ENCODE measurements around the gene FAM149B1.

The FAM149B1 gene

DNA sequence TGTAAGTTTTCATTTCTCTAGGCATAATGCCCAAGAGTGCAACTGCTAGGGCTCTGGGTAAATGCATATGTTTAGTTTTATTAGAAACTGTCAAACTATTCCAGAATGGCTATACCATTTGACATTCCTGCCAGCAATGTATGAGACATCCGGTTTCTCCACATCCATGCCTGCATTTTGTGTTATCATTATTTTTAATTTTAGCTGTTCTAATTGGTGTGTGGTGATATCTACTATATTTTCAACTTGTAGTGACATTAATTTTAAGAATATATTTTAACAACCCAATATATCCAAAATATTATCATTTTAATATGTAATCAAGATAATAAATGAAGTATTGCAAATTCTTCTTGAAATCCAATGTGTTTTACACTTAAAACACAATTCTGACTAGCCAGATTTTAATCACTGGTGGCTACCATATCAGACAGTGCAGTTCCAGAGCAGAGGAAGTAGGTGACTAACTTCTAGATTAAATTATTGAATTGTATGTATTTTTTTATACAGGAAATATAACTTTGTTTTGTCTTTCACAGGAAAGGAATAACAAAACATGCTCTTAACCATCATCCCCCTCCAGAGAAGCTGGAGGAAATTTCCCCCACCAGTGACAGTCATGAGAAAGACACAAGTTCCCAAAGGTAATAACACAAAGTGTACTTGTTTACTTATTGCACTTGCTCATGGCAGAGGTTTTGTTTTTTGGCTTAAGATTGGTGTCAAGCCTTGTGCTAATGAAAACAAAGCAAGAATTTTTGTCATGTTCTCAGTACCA lies 6.4 kb downstream of the FAM149B1 start:
- DNase-seq (ENCODE audit: low read depth), result no peak

DNA sequence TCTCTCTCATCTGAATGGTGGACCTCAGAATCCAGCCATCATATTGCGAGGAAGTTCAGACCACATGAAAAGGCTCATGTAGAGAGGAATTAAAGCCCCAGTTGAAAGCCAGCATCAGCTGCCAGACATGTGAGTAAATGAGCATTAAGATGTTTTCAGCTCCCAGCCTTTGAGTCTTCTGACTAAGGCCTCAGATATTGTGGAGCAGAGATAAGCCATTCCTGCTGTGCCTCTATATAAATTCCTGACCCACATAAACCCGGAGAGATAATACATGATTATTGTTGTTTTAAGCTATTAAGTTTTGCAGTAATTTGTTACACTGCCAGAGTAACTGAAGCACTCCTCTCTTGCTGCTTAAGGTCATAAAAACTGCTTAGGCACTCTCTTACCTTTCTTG lies 14.6 kb downstream of the FAM149B1 start:
- DNase-seq (ENCODE audit: low read depth), result peak; percentile 3

DNA sequence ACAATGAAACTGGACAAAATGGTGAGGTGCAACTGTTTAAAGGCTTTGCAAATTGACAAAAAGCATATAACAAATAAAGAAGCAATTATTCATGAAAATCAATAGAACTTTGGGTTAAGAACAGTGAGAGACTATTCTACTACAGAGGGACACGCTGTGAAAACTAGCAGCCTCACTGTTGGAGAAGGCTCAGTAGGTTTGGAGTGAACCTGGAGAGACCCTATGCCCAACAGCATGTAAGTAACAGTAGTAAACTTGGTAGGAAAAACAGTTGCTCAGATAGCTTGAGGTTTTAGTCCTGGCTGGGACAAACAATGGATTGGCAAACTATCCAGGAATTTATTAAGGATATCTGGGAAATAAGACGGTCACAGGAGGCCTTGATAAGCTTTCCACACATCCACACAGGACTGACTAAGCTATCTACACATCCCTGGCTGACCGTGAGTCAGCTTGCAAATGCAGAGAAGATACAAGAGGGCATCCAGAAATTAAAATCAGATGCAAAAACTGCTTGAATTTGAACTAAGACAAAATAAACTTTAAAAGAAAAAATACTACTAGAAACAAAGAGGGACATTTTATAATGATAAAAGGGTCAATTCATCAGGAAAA lies 15.9 kb downstream of the FAM149B1 start:
- DNase-seq (ENCODE audit: low read depth), result peak; percentile 64

DNA sequence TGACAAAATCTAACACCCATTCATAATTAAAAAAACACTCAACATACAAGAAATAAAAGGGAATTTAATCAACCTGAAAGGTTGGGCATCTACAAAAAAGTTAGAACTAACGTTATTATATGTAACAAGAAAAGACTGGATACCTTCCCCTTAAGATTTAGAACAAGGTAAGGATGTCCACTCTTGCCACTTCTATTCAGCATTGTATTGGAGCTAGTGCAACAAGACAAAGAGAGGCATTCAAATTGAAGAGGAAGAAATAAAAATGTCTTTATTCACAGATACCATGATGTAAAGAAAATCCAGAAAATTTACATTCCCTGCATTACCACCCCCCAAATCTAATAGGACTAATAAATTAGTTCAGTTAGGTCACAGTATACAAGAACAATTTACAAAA lies 18.3 kb downstream of the FAM149B1 start:
- no peak for DNase-seq (ENCODE audit: low read depth)

DNA sequence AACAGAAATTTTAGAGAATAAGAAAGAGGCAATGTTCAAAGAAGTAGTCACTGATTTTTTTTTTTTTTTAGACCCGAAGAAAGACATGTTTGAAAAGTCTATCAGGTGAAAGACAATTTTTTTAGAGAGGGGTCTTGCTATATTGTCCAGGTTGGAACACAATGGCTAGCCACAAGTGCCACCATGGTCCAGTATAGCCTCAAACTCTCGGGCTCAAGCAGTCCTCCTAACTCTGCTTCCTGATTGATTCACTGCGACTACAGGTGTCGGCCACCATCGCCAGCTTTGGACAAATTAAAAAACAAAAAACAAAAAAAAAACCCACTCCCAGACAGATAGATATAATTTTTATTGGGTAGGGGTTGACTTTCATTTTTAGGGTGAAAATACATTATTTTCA lies 22.3 kb downstream of the FAM149B1 start:
- no peak for DNase-seq (ENCODE audit: low read depth)

DNA sequence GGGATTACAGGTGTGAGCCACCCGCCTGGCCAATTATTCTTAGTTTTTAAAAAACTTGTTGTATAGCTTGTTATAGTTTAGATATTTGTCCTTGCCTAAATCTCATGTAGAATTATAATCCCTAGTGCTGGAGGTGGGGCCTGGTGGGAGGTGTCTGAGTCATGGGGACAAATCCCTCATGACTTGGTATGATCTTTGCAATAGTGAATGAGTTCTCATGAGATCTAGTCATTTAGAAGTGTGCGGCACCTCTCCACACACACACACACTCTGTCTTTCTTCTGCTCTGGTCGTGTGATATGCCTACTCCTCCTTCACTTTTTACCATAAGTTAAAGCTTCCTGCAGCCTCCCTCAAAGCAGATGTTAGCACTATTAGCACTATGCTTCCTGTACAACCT lies 37.2 kb downstream of the FAM149B1 start:
- no peak for DNase-seq (ENCODE audit: low read depth)

DNA sequence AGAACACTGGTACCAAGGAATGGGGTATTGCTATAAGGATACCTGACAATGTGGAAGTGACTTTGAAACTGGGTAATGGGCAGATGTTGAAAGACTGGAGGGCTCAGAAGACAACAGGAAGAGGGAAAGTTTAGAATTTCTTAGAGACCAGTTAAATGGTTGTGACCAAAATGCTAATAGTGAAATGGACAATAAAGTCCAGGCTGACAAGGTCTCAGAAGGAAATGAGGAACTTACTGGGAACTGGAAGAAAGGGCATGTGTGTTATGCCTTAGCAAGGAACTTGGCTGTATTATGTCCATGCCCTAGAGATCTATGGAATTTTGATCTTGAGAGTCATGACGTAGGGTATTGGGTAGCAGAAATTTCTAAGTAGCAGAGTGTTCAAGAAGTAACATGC lies 38.0 kb downstream of the FAM149B1 start:
- no peak for DNase-seq (ENCODE audit: low read depth)

DNA sequence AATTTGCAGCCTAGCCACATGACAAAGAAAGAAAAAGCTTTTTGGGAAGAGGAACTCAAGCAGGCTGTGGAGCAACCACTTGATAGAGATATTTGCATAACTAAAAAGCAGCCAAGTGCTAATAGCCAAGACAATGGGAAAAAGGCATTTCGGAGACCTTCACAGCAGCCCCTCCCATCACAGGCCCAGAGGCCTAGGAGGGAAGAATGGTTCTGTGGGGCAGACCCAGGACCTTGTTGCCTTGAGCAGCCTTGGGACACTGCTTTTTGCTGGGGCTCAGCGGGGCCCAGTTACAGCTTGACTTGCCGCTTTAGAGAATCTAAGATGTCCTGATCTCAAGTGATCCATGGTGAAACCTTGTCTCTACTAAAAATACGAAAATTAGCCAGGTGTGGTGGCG lies 38.5 kb downstream of the FAM149B1 start:
- no peak for DNase-seq (ENCODE audit: low read depth)

DNA sequence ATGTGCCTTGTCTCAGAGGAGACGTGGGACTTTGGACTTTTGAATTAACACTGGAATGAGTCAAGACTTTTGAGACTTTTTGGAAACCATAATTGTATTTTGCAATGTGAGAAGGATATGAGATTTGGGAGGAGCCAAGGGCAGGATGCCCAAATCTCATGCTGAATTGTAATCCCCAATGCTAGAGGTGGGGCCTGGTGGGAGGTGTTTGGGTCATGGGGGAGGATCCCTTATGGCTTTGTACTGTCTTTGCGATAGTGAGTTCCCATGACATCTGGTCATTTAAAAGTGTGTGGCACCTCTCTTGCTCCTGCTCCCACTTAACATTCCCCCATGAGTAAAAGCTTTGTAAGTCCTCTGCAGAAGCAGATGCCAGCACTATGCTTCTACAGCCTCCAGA lies 40.0 kb downstream of the FAM149B1 start:
- no peak for DNase-seq (ENCODE audit: low read depth)

DNA sequence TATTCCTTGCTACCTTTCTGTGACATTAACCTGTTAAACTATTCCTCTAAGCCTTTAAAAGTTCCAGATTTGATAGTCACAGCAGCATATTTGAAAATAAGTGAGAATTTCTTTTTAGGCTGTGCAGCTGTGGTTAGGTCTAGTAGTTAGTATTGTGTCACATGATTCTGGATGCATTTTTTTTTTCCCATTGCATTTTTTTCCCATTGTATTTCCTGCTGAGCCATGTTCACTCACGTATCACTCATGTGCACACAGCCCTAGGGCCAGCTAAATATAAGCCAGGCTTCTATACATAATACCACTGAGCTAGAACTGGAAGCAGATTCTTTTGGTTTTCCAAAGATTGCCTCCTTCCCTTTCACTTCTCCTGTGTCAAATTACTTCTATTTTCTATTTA lies 41.8 kb downstream of the FAM149B1 start:
- DNase-seq (ENCODE audit: low read depth), result peak; percentile 75

DNA sequence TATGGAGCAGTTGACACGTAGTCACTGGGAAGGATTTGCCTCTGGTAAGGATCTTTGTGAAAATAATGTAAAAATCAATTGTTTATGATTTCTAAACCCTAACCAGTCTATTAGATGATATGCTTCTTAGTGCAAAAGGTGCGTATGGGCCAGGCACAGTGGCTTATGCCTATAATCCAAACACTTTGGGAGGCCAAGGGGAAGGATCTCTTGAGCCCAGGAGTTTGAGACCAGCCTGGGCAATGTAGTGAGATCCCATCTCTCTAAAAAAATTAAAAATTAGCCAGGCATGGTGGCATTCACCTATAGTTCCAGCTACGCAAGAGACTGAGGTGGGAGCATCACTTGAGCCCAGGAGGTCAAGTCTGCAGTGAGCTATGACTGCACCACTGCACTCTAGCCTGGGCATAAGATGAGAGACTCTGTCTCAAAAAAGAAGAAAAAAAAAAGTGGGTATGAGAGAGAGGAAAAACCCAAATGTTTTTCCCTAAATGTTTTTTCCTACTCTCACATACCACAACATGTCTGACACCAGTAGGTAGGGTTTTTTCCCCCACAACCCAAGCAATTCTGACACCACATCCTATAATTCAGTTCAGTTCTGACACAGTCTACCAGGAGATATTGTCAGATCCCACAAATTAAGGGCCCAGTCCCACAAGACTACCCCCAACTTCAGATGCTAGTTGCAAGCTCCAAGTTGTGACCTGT lies 42.6 kb downstream of the FAM149B1 start:
- no peak for DNase-seq (ENCODE audit: low read depth)

DNA sequence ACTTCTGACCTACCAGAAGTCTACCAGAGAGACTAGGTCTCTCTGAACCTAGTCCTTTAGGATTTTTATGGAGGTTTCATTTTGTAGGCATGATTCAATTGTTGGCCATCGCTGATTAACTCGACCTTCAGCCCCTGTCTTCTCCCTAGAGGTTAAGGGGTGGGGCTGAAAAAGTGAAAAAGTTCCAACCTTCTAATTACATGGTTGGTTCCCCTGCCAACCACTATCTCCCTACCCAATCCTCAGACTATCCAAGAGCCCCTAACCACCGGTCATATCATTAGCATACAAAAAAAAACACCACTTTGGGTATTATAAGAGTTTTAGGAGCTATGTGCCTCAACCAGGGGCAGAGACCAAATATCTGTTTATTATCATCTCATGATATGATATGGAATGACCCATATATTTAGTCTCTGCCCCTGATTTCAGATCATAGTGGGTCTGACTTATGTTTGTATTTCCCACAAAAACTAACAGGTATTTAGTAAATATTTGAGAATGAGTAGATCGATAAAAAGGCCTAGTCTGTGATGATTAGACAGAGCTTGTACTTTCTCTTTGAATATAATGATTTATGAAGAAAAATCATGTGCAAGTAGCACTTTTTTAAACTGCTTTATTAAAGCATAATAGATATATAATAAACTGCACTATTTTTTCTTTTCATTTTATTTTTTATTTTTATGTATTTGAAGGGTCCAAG lies 43.3 kb downstream of the FAM149B1 start:
- DNase-seq (ENCODE audit: low read depth), result no peak

DNA sequence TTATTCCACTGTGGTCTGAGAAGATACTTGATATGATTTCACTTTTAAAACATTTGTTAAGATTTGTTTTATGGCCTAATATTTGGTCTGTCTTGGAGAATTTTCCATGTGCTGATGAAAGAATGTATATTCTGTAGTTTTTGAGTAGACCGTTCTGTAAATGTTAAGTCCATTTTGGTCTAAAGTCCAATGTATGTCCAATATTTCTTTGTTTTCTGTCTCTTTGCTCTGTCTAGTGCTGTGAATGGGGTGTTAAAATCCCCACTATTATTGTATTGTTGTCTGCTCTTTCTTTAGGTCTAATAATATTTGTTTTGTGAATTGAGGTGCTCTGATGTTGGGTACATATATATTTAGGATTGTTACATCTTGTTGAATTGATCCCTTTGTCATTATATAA lies 47.8 kb downstream of the FAM149B1 start:
- DNase-seq (ENCODE audit: low read depth), result no peak

DNA sequence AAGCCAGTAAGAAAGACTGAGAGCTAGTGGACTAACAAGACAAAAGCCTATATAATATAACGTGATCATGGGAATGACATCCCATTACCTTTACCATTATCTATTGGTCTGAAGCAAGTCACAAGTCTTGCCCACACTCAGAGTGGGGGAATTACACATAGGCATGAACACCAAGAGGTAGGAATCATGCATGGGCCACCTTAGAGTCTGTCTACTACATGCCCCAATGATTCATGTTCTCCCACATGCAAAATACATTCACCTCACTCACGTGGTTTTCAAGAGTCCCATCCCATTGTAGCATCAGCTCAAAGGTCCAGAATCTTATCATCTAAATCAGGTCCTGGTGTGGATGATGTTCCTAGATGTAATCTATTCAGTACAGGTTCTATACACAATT lies 49.7 kb downstream of the FAM149B1 start:
- DNase-seq (ENCODE audit: low read depth), result no peak

DNA sequence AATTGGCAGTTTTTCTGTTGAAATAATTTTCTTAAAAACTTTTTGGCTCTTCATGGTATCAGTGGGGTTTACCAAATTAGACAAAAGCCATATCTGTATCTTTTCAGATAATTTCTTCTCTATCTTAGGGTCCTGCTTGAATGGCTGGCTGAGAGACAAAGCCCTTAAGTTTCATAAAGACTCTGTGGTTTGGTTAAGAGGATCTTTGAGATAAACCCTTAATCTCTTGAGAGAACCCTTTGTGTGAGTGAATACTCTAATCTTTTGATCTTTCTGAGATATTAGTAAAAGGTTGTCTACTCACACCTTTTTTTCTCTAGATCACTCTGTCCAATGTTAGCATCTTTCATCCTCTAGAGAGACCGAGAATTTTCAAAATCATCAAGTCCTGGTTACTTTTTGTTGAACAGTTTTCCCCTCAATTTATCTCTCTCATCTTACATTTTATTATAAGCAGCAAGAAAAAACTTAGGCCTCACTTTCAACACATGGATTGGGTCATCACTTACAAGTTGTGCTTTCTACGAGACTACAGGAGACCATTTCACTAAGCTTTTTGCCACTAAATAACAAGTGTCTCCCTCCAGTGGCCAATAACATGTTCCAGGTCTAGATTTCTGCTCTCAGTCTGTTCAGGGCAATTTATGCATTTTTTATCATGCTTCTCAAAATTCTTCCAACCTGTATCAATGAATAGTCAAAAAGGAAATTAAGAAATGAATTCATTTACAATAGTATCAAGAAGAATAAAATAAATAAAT lies 50.7 kb downstream of the FAM149B1 start:
- DNase-seq (ENCODE audit: low read depth), result peak; percentile 61

DNA sequence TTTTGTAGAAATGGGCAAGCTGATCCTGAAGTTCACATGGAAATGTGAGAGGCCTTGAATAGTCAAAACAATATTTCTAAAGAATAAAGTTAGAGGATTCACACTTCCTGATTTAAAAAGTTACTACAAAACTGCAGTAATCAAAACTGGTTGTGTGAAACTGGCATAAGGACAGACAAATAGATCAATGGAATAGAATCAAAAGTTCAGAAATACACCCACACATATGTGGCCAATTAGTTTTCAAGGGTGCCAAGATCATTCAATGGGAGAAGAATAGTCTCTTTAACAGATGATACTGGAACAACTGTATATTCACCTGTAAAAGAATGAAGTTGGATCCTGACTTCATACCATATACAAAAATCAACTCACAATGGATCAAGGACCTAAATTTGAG lies 51.5 kb downstream of the FAM149B1 start:
- DNase-seq (ENCODE audit: low read depth), result no peak

DNA sequence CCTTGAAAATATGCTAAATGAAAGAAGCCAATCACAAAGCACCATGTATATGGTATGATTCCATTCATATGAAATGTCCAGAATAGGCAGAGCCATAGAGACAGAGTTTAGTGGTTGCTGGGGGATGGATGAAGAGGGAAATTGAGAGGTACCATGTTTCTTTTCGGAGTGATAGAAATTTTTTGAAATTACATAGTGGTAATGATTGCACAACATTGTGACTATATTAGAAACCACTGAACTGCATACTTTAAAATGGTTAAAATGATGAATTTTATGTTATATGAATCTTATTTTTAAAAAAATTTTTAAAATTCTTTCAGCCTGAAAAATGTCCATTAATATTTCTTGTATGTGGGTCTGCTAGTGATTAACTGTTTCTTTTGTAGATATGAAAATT lies 53.1 kb downstream of the FAM149B1 start:
- no peak for DNase-seq (ENCODE audit: low read depth)

DNA sequence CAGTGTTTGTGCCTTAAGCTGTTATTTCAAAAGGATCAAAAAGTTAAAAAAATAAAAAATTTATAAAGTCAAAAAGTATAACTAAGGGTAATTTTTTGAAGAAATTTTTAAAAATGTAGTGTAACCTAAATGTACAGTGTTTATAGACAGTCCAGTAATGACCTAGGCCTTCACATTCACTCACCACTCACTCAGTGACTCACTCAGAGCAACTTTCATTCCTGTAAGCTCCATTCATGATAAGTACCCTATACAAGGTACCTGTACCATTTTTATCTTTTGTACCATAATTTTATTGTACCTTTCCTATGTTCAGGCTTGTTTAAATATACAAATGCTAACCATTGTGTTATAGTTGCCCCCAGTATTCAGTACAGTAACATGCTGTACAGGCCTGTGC lies 57.6 kb downstream of the FAM149B1 start:
- peak; percentile 71 for DNase-seq (ENCODE audit: low read depth)

DNA sequence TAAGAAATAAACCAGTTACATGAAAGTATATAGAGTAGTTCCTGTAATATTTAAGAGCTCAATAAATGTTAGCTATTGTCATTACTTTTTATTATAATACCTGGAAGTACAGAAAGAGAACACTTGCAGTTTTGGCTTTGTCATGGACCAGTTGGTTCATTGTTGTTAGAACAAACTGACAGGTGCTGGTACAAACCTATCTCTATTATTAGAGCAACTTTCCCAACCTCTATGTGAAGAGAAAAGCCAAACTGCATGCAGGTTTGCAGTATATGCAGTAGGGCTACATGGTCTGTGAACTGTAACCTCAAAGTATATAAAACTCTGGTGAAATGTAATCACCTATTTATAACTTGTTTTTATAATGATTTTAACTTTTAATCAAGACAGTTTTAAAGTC lies 58.7 kb downstream of the FAM149B1 start:
- no peak for DNase-seq (ENCODE audit: low read depth)

DNA sequence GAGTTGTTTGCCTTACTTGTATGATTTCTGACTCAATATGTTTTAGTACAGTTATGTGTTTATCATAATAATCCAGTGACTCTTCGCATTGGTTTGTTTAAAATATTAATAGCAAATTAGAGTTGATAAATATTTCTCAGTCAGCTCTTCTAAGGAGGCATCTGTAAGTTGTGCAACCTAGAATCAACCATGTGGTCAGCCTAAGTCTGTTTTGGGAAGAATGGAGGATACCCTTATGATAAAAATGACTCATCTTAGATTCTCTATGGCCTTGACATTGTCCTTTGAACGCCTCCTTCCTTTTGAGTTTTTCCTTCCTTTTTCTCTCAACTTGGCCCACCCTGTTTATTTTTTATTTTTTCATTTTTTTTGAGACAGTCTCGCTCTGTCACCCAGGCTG lies 60.3 kb downstream of the FAM149B1 start:
- no peak for DNase-seq (ENCODE audit: low read depth)

DNA sequence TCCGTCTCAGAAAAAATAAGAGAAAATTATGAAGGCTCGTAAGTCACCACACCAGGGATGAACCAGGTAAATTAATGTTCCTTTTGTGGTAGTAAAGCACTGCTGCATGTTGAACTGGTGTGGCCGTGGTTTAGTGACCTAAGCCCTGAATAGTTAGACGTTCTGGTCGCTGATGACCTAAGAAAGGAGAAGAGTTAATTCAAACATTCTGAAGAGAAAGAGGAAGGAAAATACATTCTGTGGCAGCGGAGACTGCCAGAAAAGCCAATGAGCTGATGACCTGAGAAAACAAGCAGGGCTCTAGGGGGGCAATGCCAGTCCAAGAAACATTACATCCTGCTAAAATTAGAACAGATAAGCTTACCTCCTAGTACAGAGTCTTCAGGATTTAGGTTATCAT lies 61.6 kb downstream of the FAM149B1 start:
- DNase-seq (ENCODE audit: low read depth), result no peak

DNA sequence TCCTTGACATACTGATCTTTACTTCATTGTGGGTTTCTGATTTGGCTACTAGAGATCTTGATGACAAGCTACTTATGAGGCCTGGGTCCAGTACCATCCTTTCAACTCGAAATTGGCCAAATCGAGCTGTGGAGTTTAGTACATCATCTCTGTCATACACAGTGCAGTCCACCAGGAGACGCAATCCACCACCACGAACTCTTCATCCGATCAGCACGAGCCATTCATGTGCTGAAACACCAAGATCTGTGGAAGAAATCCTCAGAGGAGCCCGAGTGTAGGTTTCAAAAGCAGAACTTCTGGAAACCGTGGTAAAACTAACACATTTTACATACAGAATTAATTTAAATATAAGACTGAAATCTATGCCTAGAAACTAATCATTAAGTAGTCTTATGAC lies 65.0 kb downstream of the FAM149B1 start:
- peak; percentile 22 for DNase-seq (ENCODE audit: low read depth)
